Cardiac fibroblast (primary cell): ENCODE data around the gene ST6GALNAC4.

ENCODE experiments used
- DNase-seq, 2 donors: peaks; one replicate each; pipeline versions ENCODE4 v3.0.0 to v3.0.0-alpha.2; 2010; ENCODE audit warnings: low read depth in 2 of 2
- H3K4me3 ChIP-seq, 2 donors: replicated peaks in 1 of 2; 1 replicate in 1 of 2; 2 replicates in 1 of 2; pipeline ENCODE4 v1.5.1; 2011; ENCODE audit warnings: low read depth in 2 of 2, low read length in 2 of 2, mild to moderate bottlenecking in 2 of 2, moderate library complexity in 1 of 2
- CTCF ChIP-seq: IDR thresholded peaks from one replicate; pipeline ENCODE4 v1.5.1; 2011; ENCODE audit warnings: low read depth, mild to moderate bottlenecking, low read length, inconsistent platforms

The ST6GALNAC4 gene

GRCh38 chr9:127954831-127955293, 38.0 kb upstream of the ST6GALNAC4 start:
- no peak overlapping the region for H3K4me3 ChIP-seq
- DNase-seq: no peak

GRCh38 chr9:127953768-127954505, 37.1 kb upstream of the ST6GALNAC4 start:
- TF ChIP-seq CTCF: no peak
- no peak overlapping the region for H3K4me3 ChIP-seq
- no peak for DNase-seq

More at GRCh38 chr9:127954831-127955293, 38.0 kb upstream of the ST6GALNAC4 start:
- TF ChIP-seq CTCF: no peak

GRCh38 chr9:127953154-127953553, 36.3 kb upstream of the ST6GALNAC4 start:
- TF ChIP-seq CTCF: no peak
- no peak overlapping the region for H3K4me3 ChIP-seq
- no peak for DNase-seq

DNA sequence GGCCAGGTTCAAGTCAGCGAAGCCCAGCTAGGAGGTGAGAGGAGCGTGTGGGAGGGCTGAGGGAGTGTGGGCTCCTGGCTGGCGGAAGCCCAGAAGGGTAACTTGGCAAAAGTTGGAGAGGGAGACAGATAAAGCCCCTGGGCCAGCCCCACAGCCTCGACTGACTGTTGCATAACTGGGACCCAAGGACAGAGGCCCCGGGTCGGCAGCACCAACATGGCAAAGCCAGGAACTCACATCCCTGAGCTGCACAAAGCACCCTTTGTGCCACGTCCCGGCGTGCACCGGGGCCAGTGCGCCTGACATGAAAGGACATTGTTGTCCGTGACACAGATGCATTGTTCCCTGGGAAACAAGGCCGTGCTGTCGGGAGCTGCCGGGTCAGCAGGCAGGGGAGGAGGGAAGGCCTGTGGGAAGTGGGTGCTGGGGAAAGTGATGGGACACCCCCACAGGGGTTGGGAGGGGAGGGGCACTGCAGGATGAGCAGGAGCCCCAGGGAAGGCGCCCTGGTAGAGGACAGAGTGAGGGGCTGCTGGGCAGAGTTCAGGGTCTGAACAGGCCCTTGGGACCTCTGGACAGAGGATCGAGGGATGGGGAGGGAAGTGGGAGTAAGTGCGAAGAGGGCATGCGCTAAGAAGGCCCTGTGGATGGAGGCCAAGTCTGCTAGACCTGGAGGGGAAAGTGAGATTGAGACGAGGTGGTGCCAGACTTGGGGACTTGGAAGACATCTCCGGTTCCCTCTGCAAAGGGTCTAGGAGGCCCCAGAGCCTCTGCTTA, 33.9 kb upstream of the ST6GALNAC4 start:
- no peak for TF ChIP-seq CTCF
- DNase-seq: no peak
- H3K4me3 ChIP-seq: no peak overlapping the region

DNA sequence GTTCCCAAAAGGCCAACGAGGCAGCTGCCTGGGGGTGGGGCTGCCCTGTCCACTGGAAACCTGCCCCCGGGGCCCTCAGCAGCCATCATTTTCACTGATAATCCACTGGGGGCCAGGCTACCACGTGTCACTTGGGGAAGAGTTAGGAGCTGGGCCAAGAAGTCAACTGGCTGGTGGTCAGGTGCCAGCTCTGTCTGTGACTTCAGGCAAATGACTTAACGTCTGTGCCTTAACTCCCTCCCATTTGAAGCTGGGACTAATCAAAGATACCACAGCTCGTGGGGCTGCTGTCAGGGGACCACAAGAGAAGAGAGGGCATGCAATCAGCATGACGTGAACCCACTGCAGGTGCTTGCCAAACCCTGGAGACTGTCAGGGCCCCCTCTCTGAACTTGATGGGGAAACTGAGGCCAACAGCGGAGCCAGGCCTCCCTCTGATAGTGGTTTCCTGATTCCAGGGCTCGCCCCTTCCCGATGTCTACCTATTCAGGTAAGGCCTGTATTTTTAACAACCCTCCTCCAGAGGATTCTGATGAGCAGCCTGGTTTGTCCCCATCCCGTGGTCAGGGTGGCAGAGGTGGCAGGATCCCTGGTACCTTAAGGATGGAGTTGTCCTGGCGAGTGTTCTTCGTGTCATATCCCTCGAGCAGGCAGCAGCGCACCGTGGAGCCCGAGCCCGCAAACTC, 33.1 kb upstream of the ST6GALNAC4 start:
- no peak overlapping the region for H3K4me3 ChIP-seq
- no peak for DNase-seq
- TF ChIP-seq CTCF: no peak

DNA sequence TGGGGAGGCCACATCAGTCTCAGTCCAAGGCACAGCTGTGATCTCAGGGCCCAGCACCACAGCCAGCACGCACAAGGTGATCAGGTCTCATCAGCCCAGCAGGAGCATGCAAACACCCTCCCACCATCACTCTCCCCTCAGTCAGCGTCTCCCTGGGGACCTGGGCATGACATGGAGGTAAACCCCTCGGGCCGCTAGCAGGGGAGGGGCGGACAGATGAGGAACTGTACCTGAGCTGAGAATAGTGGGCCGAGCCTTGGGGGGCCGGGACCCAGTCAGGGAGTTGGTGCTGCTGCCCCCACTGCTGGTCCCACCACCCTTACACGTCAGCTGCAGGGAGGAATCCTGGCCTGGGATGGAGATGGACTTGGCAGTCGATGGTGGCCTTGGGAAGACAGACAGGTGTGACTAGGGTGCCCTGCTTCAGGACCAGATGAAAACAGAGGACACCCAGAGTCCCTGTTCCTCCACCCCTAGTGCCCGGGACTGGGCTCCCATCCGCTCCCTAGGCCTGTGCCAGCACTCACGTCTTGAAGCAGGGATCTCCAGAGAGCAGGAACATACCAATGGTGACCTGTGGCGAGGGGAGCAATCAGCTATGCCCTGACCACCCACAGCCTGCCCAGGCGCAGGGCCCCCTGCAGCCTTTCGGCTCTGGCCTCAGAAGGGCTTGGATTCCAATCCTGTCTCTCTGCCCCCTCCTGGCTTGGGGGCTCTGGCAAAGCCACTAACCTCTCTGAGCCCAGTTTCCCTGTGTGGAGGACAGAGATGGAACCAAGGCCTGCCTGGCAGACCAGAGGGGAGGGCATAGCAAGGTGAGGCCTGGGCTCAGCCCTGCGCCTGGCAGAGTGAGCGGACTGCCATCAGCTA, 31.2 kb upstream of the ST6GALNAC4 start:
- TF ChIP-seq CTCF: no peak
- no peak for DNase-seq
- H3K4me3 ChIP-seq: no peak overlapping the region
